BLaER1 treated with 17β-estradiol and CSF1 and Interleukin-3, amounts not matched to agents 10 nM and 100 nM (cell line): ENCODE measurements around the gene TEPSIN.
A peak's percentile ranks its signal among the peaks of the same experiment; 100 is the strongest.

Experiments
- H3K27ac ChIP-seq, 11 experiments: shearing (Covaris generic); formaldehyde crosslinking; 2 replicates each; pipeline ENCODE4 v1.8.1; 2022
- H3K27me3 ChIP-seq, 11 experiments: shearing (Covaris generic); formaldehyde crosslinking; 2 replicates each; pipeline ENCODE4 v1.8.1; 2022
- H3K36me3 ChIP-seq, 11 experiments: shearing (Covaris generic); formaldehyde crosslinking; 2 replicates each; pipeline ENCODE4 v1.8.1; 2022
- H3K4me1 ChIP-seq, 10 experiments: shearing (Covaris generic); formaldehyde crosslinking; 2 replicates each; pipeline ENCODE4 v1.8.1; 2022
- H3K4me2 ChIP-seq, 11 experiments: shearing (Covaris generic); formaldehyde crosslinking; 2 replicates each; pipeline ENCODE4 v1.8.1; 2022
- H3K4me3 ChIP-seq, 10 experiments: shearing (Covaris generic); formaldehyde crosslinking; 2 replicates each; pipeline ENCODE4 v1.8.1; 2022
- H3K9ac ChIP-seq, 11 experiments: shearing (Covaris generic); formaldehyde crosslinking; 2 replicates each; pipeline ENCODE4 v1.8.1; 2022
- H3K9me3 ChIP-seq, 11 experiments: shearing (Covaris generic); formaldehyde crosslinking; replicated peaks in 1 of 11; 2 replicates each; pipeline ENCODE4 v1.8.1; 2022
- H4K20me1 ChIP-seq, 11 experiments: shearing (Covaris generic); formaldehyde crosslinking; 2 replicates each; pipeline ENCODE4 v1.8.1; 2022
- Cebpa-rat ChIP-seq, 11 experiments: shearing (Covaris generic); IDR thresholded peaks; 2 replicates each; pipeline ENCODE4 v1.8.1; 2022

The TEPSIN gene

GRCh38 chr17:81195941-81196495 lies 42.8 kb downstream of the TEPSIN start:
- H3K4me2 ChIP-seq = no peak overlapping the region
- no peaks in the 10 kb centered on the region for H3K27me3 ChIP-seq
- H3K4me3 ChIP-seq = no peak overlapping the region
- no peaks in the 10 kb centered on the region for H3K9me3 ChIP-seq
- TF ChIP-seq Cebpa-rat (IDR thresholded peaks at IDR 0.05) = no peak
- H3K4me1 ChIP-seq = peaks cover 8 to 35% (median 23%) of the 10 kb centered on the region in 10 experiments
- H3K27ac ChIP-seq = no peak overlapping the region
- no peak overlapping the region for H3K9ac ChIP-seq
- H3K36me3 ChIP-seq = peaks cover 0 to 85% (median 63%) of the 10 kb centered on the region in 11 experiments; a peak in 17 of 22 replicates
- peaks cover 0 to 61% (median 0%) of the 10 kb centered on the region in 11 experiments; a peak in 6 of 22 replicates for H4K20me1 ChIP-seq

GRCh38 chr17:81194941-81195901 lies 43.6 kb downstream of the TEPSIN start:
- Histone ChIP-seq H3K4me2 (no peak overlapping the region), H3K9me3 (no peaks in the 10 kb centered on the region), H3K27ac (no peak overlapping the region), H4K20me1 (peaks cover 0 to 67% (median 0%) of the 10 kb centered on the region in 11 experiments; a peak in 5 of 22 replicates), H3K4me1 (peaks cover 1 to 27% (median 15%) of the 10 kb centered on the region in 10 experiments), H3K27me3 (no peaks in the 10 kb centered on the region), H3K36me3 (peaks cover 0 to 93% (median 69%) of the 10 kb centered on the region in 11 experiments; a peak in 18 of 22 replicates), H3K9ac (0 out of 22 replicates have a peak overlapping the region, but pooled peaks of 1 of the 11 experiments have one; percentile 24), H3K4me3 (no peak overlapping the region)
- TF ChIP-seq Cebpa-rat (IDR thresholded peaks at IDR 0.05) = no peak

- Histone ChIP-seq H3K9ac (no peak overlapping the region), H3K4me3 (no peak overlapping the region), H3K27ac (no peak overlapping the region), H3K4me2 (no peak overlapping the region), H3K27me3 (no peaks in the 10 kb centered on the region), H3K9me3 (no peaks in the 10 kb centered on the region), H3K4me1 (peaks cover 0 to 22% (median 12%) of the 10 kb centered on the region in 10 experiments; a peak in 13 of 20 replicates), H4K20me1 (peaks cover 0 to 66% (median 0%) of the 10 kb centered on the region in 11 experiments; a peak in 5 of 22 replicates), H3K36me3 (peaks cover 0 to 93% (median 70%) of the 10 kb centered on the region in 11 experiments; a peak in 18 of 22 replicates)
- TF ChIP-seq Cebpa-rat (IDR thresholded peaks at IDR 0.05) = no peak
Observed at GRCh38 chr17:81194225-81194760, 44.6 kb downstream of the TEPSIN start.

GRCh38 chr17:81193470-81194224 lies 45.2 kb downstream of the TEPSIN start:
- Histone ChIP-seq H3K36me3 (peaks cover 0 to 93% (median 68%) of the 10 kb centered on the region in 11 experiments; a peak in 18 of 22 replicates), H3K27me3 (no peaks in the 10 kb centered on the region), H3K9ac (no peak overlapping the region), H3K4me3 (no peak overlapping the region), H3K9me3 (no peaks in the 10 kb centered on the region), H4K20me1 (peaks cover 0 to 70% (median 0%) of the 10 kb centered on the region in 11 experiments; a peak in 5 of 22 replicates), H3K4me1 (peaks cover 0 to 19% (median 12%) of the 10 kb centered on the region in 10 experiments; a peak in 13 of 20 replicates), H3K4me2 (no peak overlapping the region), H3K27ac (no peak overlapping the region)
- no peak for TF ChIP-seq Cebpa-rat (IDR thresholded peaks at IDR 0.05)

GRCh38 chr17:81193051-81193410 lies 45.8 kb downstream of the TEPSIN start:
- Histone ChIP-seq H3K4me1 (peaks cover 0 to 14% (median 12%) of the 10 kb centered on the region in 10 experiments; a peak in 13 of 20 replicates), H3K36me3 (peaks cover 0 to 93% (median 66%) of the 10 kb centered on the region in 11 experiments; a peak in 18 of 22 replicates), H3K9ac (no peak overlapping the region), H3K27ac (no peak overlapping the region), H3K4me2 (no peak overlapping the region), H3K9me3 (no peaks in the 10 kb centered on the region), H4K20me1 (peaks cover 0 to 76% (median 0%) of the 10 kb centered on the region in 11 experiments; a peak in 4 of 22 replicates), H3K27me3 (no peaks in the 10 kb centered on the region), H3K4me3 (no peak overlapping the region)
- no peak for TF ChIP-seq Cebpa-rat (IDR thresholded peaks at IDR 0.05)

GRCh38 chr17:81192386-81193050 lies 46.3 kb downstream of the TEPSIN start:
- Histone ChIP-seq H4K20me1 (peaks cover 0 to 81% (median 0%) of the 10 kb centered on the region in 11 experiments; a peak in 5 of 22 replicates), H3K9ac (no peak overlapping the region), H3K4me1 (peaks cover 0 to 14% (median 11%) of the 10 kb centered on the region in 10 experiments; a peak in 15 of 20 replicates), H3K9me3 (no peaks in the 10 kb centered on the region), H3K4me3 (no peak overlapping the region), H3K4me2 (no peak overlapping the region), H3K27me3 (no peaks in the 10 kb centered on the region), H3K27ac (no peak overlapping the region), H3K36me3 (peaks cover 0 to 89% (median 61%) of the 10 kb centered on the region in 11 experiments; a peak in 18 of 22 replicates)
- no peak for TF ChIP-seq Cebpa-rat (IDR thresholded peaks at IDR 0.05)

GRCh38 chr17:81191646-81192045 lies 47.2 kb downstream of the TEPSIN start:
- Histone ChIP-seq H3K9ac (no peak overlapping the region), H3K4me1 (peaks cover 0 to 10% (median 8%) of the 10 kb centered on the region in 10 experiments; a peak in 12 of 20 replicates), H3K9me3 (no peaks in the 10 kb centered on the region), H3K36me3 (peaks cover 0 to 80% (median 54%) of the 10 kb centered on the region in 11 experiments; a peak in 18 of 22 replicates), H3K4me3 (no peak overlapping the region), H3K27ac (no peak overlapping the region), H3K4me2 (no peak overlapping the region), H4K20me1 (peaks cover 0 to 80% (median 0%) of the 10 kb centered on the region in 11 experiments; a peak in 5 of 22 replicates), H3K27me3 (no peaks in the 10 kb centered on the region)
- no peak for TF ChIP-seq Cebpa-rat (IDR thresholded peaks at IDR 0.05)

- no peaks in the 10 kb centered on the region for H3K9me3 ChIP-seq
- H3K27me3 ChIP-seq = no peaks in the 10 kb centered on the region
- peaks cover 0 to 75% (median 48%) of the 10 kb centered on the region in 11 experiments; a peak in 17 of 22 replicates for H3K36me3 ChIP-seq
- TF ChIP-seq Cebpa-rat (IDR thresholded peaks at IDR 0.05) = no peak
- H3K4me2 ChIP-seq = no peak overlapping the region
- H4K20me1 ChIP-seq = peaks cover 0 to 75% (median 0%) of the 10 kb centered on the region in 11 experiments; a peak in 4 of 22 replicates
- H3K4me3 ChIP-seq = no peak overlapping the region
- no peak overlapping the region for H3K9ac ChIP-seq
- H3K27ac ChIP-seq = no peak overlapping the region
- peaks cover 0 to 10% (median 8%) of the 10 kb centered on the region in 10 experiments; a peak in 10 of 20 replicates for H3K4me1 ChIP-seq
Observed at GRCh38 chr17:81191116-81191515, 47.7 kb downstream of the TEPSIN start.
